ENCODE data around the gene SHQ1. TPM values are rescaled to one million over a fixed set of nuclear protein-coding genes. Genes with fewer than 3 reads are reported as not detected.

The SHQ1 gene
- total RNA-seq, 1 experiment from 2014 or later = 27.6 TPM

DNA sequence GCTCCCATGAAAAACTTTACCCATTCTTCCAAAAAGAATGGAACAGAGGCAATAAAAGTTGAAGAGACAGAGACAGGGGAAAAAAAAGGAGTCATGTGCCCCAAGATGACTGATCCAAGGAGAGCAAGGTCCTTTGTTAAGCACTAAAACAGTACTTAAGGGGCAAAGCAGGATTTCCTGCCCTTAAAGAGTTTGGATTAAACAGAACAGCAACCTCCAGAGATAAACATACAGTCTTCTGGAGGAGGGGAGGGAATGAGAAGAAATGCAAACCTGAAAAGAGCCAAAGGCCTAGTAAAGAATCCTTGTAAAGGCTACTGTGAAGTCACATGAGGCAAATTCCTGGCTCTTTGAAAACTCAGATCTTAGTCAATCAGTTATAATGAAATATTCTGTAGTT lies 38.2 kb downstream of the SHQ1 start:
- intact Hi-C loops (cut with micrococcal nuclease) = loop anchor here (10.0 kb wide), 1 partner anchor 365 kb away; the partner anchor contains the start of gene RYBP
- H3K9ac ChIP-seq (ENCODE audit: low read length) = no peak overlapping the region
- H2AFZ ChIP-seq (ENCODE audit: low read depth, low read length, poor library complexity, severe bottlenecking) = no peak overlapping the region
- no peak overlapping the region for H3K4me3 ChIP-seq (replicated peaks in 1 of 2; ENCODE audit: low read depth in 1 of 2, low read length in 2 of 2)
- peaks cover 0 to 7% of the 10 kb centered on the region in 2 experiments; a peak in 1 of 4 replicates for H3K36me3 ChIP-seq (ENCODE audit: control insufficient read depth in 1 of 2, insufficient read depth in 2 of 2, low read length in 2 of 2)
- ChIA-PET RAD21 (ENCODE audit: low non-redundant PET in 1 of 2, low total read pairs in 2 of 2, uncharacterized antibody in 2 of 2, unreplicated experiment in 2 of 2) (no interaction called here), CTCF (no interaction called here), POLR2A (no interaction called here)
- ATAC-seq = no peak
- no peaks in the 10 kb centered on the region for H3K4me1 ChIP-seq (ENCODE audit: control insufficient read depth in 1 of 2, insufficient read depth in 2 of 2, low read length in 2 of 2)
- no peaks in the 10 kb centered on the region for H3K27me3 ChIP-seq (ENCODE audit: insufficient read depth, low read length)
- no peak for TF ChIP-seq FOSL1 (IDR thresholded peaks at IDR 0.05; ENCODE audit: low read depth)
- no peak for TF ChIP-seq CBX3 (IDR thresholded peaks at IDR 0.05; ENCODE audit: low read depth)
- no peak for TF ChIP-seq SP1 (IDR thresholded peaks at IDR 0.05; ENCODE audit: low read depth)
- TF ChIP-seq, protein P1, sequence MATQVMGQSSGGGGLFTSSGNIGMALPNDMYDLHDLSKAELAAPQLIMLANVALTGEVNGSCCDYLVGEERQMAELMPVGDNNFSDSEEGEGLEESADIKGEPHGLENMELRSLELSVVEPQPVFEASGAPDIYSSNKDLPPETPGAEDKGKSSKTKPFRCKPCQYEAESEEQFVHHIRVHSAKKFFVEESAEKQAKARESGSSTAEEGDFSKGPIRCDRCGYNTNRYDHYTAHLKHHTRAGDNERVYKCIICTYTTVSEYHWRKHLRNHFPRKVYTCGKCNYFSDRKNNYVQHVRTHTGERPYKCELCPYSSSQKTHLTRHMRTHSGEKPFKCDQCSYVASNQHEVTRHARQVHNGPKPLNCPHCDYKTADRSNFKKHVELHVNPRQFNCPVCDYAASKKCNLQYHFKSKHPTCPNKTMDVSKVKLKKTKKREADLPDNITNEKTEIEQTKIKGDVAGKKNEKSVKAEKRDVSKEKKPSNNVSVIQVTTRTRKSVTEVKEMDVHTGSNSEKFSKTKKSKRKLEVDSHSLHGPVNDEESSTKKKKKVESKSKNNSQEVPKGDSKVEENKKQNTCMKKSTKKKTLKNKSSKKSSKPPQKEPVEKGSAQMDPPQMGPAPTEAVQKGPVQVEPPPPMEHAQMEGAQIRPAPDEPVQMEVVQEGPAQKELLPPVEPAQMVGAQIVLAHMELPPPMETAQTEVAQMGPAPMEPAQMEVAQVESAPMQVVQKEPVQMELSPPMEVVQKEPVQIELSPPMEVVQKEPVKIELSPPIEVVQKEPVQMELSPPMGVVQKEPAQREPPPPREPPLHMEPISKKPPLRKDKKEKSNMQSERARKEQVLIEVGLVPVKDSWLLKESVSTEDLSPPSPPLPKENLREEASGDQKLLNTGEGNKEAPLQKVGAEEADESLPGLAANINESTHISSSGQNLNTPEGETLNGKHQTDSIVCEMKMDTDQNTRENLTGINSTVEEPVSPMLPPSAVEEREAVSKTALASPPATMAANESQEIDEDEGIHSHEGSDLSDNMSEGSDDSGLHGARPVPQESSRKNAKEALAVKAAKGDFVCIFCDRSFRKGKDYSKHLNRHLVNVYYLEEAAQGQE (IDR thresholded peaks at IDR 0.05; ENCODE audit: low read depth) = no peak
- TF ChIP-seq CEBPB (IDR thresholded peaks at IDR 0.05; ENCODE audit: low read depth) = no peak
- no peak for TF ChIP-seq TCF7L2 (IDR thresholded peaks at IDR 0.05; ENCODE audit: borderline replicate concordance, extremely low read depth, insufficient read depth, insufficient read length)
- no peak for TF ChIP-seq SIN3A (IDR thresholded peaks at IDR 0.05; ENCODE audit: low read depth)
- TF ChIP-seq, protein P2, sequence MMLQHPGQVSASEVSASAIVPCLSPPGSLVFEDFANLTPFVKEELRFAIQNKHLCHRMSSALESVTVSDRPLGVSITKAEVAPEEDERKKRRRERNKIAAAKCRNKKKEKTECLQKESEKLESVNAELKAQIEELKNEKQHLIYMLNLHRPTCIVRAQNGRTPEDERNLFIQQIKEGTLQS (IDR thresholded peaks at IDR 0.05) = no peak
- TF ChIP-seq SRF (IDR thresholded peaks at IDR 0.05; ENCODE audit: low read depth) = no peak
- TF ChIP-seq, protein P3, sequence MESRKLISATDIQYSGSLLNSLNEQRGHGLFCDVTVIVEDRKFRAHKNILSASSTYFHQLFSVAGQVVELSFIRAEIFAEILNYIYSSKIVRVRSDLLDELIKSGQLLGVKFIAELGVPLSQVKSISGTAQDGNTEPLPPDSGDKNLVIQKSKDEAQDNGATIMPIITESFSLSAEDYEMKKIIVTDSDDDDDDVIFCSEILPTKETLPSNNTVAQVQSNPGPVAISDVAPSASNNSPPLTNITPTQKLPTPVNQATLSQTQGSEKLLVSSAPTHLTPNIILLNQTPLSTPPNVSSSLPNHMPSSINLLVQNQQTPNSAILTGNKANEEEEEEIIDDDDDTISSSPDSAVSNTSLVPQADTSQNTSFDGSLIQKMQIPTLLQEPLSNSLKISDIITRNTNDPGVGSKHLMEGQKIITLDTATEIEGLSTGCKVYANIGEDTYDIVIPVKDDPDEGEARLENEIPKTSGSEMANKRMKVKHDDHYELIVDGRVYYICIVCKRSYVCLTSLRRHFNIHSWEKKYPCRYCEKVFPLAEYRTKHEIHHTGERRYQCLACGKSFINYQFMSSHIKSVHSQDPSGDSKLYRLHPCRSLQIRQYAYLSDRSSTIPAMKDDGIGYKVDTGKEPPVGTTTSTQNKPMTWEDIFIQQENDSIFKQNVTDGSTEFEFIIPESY (IDR thresholded peaks at IDR 0.05; ENCODE audit: extremely low read depth, insufficient replicate concordance, low read length) = no peak
- TF ChIP-seq, protein P4, sequence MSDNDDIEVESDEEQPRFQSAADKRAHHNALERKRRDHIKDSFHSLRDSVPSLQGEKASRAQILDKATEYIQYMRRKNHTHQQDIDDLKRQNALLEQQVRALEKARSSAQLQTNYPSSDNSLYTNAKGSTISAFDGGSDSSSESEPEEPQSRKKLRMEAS (IDR thresholded peaks at IDR 0.05) = no peak
- no peak for TF ChIP-seq ZFX (IDR thresholded peaks at IDR 0.05)
- BruUV-seq (replicated peaks) = no TSS peak
- no peaks in the 10 kb centered on the region for H3K9me3 ChIP-seq (ENCODE audit: control insufficient read depth in 1 of 2, insufficient read depth in 1 of 2, low read depth in 1 of 2, low read length in 2 of 2)
- no peak for DNase-seq (ENCODE audit: low read depth, low spot score)
- no peaks in the 10 kb centered on the region for H3K79me2 ChIP-seq (ENCODE audit: insufficient read depth, low read length)
- H3K4me2 ChIP-seq (ENCODE audit: low read length) = no peak overlapping the region
- H3K9me2 ChIP-seq (ENCODE audit: insufficient read depth) = no peaks in the 10 kb centered on the region
- no peak overlapping the region for H3K27ac ChIP-seq (ENCODE audit: low read depth, low read length)
- H4K20me1 ChIP-seq (ENCODE audit: insufficient read depth) = no peaks in the 10 kb centered on the region

Data from HCT116 (cell line).